OCI-LY3 (cell line): ENCODE measurements around the gene MCEE.

Experiments used
- EZH2phosphoT487 ChIP-seq: fragments of 200-600 bp; shearing (Covaris generic); IDR thresholded peaks from 2 replicates; pipeline ENCODE4 v1.6.1; 2018; ENCODE audit warnings: antibody characterized with exemption, mixed run types, low read depth
- TF ChIP-seq, protein P1 (sequence below): fragments of 200-600, 300-600 bp; sonication (generic); IDR thresholded peaks from 2 replicates; pipeline ENCODE4 v1.5.1; 2014; ENCODE audit warnings: antibody characterized with exemption, low read length, low read depth

DNA sequence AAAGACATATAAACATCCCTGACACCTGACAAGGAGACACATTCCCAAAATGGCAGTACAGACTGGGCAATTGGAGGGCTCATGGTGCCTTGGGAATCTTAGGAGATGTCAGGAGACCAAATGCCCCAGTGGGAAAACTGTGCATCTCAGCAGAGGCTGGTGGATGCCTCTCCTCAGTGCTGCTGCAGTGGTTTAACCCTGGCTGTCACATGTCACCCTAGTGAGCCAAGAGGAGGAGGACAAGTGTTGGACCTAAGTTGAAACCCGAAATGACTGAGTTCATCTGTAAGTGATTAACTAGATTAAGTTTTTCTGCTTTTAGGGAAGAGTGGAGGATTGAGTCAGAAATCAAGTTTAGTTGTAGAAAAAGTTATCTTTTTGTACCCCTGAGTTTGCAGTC lies 66.8 kb downstream of the MCEE start:
- TF ChIP-seq, protein P1, sequence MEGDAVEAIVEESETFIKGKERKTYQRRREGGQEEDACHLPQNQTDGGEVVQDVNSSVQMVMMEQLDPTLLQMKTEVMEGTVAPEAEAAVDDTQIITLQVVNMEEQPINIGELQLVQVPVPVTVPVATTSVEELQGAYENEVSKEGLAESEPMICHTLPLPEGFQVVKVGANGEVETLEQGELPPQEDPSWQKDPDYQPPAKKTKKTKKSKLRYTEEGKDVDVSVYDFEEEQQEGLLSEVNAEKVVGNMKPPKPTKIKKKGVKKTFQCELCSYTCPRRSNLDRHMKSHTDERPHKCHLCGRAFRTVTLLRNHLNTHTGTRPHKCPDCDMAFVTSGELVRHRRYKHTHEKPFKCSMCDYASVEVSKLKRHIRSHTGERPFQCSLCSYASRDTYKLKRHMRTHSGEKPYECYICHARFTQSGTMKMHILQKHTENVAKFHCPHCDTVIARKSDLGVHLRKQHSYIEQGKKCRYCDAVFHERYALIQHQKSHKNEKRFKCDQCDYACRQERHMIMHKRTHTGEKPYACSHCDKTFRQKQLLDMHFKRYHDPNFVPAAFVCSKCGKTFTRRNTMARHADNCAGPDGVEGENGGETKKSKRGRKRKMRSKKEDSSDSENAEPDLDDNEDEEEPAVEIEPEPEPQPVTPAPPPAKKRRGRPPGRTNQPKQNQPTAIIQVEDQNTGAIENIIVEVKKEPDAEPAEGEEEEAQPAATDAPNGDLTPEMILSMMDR: no peak
- no peak for TF ChIP-seq EZH2phosphoT487
